ELF-1 (cell line): ENCODE results near the gene PUM2.

Source experiments
- DNase-seq: peaks from one replicate; pipeline ENCODE4 v3.0.0-alpha.2; 2016; ENCODE audit warnings: low read depth, low spot score

Gene PUM2

GRCh38 chr2:20203521-20204225 lies 147.0 kb downstream of the PUM2 start:
- DNase-seq: no peak

GRCh38 chr2:20203072-20203471 lies 147.6 kb downstream of the PUM2 start:
- no peak for DNase-seq

- no peak for DNase-seq
Observed at GRCh38 chr2:20201671-20202070, 149.0 kb downstream of the PUM2 start.

GRCh38 chr2:20200697-20201555 lies 149.7 kb downstream of the PUM2 start:
- no peak for DNase-seq

GRCh38 chr2:20199633-20200270 lies 150.9 kb downstream of the PUM2 start:
- no peak for DNase-seq

GRCh38 chr2:20198796-20199632 lies 151.6 kb downstream of the PUM2 start:
- DNase-seq: no peak
